IPS DF 4.7 (cell line): ENCODE measurements around the gene HSD17B11.
"Not testable (repeated sequence)": the region's sequence is repeated elsewhere in the genome, so short reads cannot be mapped to it uniquely, and the experiment has no call there.

Experiments used
- DNase-seq: peaks from one replicate; pipeline ENCODE4 v3.0.0-alpha.2; 2013; ENCODE audit warnings: low spot score; ENCODE audit errors: extremely low read depth

Gene HSD17B11

GRCh38 chr4:87360338-87360935 is 30.6 kb downstream of the HSD17B11 start:
- no peak for DNase-seq

- no peak for DNase-seq
Observed at GRCh38 chr4:87359258-87359657, 31.7 kb downstream of the HSD17B11 start.

- DNase-seq, result no peak
Observed at GRCh38 chr4:87356832-87357526, 34.0 kb downstream of the HSD17B11 start.

- no peak for DNase-seq
Observed at GRCh38 chr4:87354168-87355102, 36.6 kb downstream of the HSD17B11 start.

GRCh38 chr4:87353592-87353991 is 37.4 kb downstream of the HSD17B11 start:
- peak; percentile 14 for DNase-seq

GRCh38 chr4:87345139-87345538 is 45.8 kb downstream of the HSD17B11 start:
- DNase-seq, result no peak

- DNase-seq, result no peak
Observed at GRCh38 chr4:87342872-87343271, 48.1 kb downstream of the HSD17B11 start.

- DNase-seq, result not testable (repeated sequence)
Observed at GRCh38 chr4:87341954-87342635, 48.9 kb downstream of the HSD17B11 start.

GRCh38 chr4:87339440-87339839 is 51.5 kb downstream of the HSD17B11 start:
- DNase-seq, result no peak

- DNase-seq, result no peak
Observed at GRCh38 chr4:87337361-87337760, 53.6 kb downstream of the HSD17B11 start.

GRCh38 chr4:87333267-87333666 is 57.7 kb downstream of the HSD17B11 start:
- no peak for DNase-seq

GRCh38 chr4:87330761-87331160 is 60.2 kb downstream of the HSD17B11 start:
- no peak for DNase-seq

GRCh38 chr4:87327136-87327535 is 63.9 kb downstream of the HSD17B11 start:
- DNase-seq, result no peak

- DNase-seq, result no peak
Observed at GRCh38 chr4:87326460-87326859, 64.5 kb downstream of the HSD17B11 start.

- DNase-seq, result no peak
Observed at GRCh38 chr4:87322754-87323153, 68.2 kb downstream of the HSD17B11 start, which contains the start of gene HSD17B13. HSD17B13 (minus strand) TSS chr4:87322882; CDS start chr4:87322841, 41 bp downstream.

GRCh38 chr4:87321888-87322287 is 69.1 kb downstream of the HSD17B11 start:
- no peak for DNase-seq

- no peak for DNase-seq
Observed at GRCh38 chr4:87317527-87317926, 73.5 kb downstream of the HSD17B11 start.

GRCh38 chr4:87316961-87317360 is 74.0 kb downstream of the HSD17B11 start:
- no peak for DNase-seq

GRCh38 chr4:87315000-87315399 is 76.0 kb downstream of the HSD17B11 start:
- DNase-seq, result not testable (repeated sequence)

GRCh38 chr4:87313756-87314155 is 77.2 kb downstream of the HSD17B11 start:
- no peak for DNase-seq

GRCh38 chr4:87311684-87312083 is 79.3 kb downstream of the HSD17B11 start:
- DNase-seq, result no peak
